Measurements from ENCODE around the gene PPP2R2B. TPM values are rescaled to one million over a fixed set of nuclear protein-coding genes. Genes with fewer than 3 reads are reported as not detected.

Gene PPP2R2B
- total and polyA plus RNA-seq, 2 donors (not counting 3 experiments of a cell fraction or from before 2014, with no cell fraction given): not detected

GRCh38 chr5:146726020-146726419 is 152.5 kb downstream of the PPP2R2B start:
- ChIA-PET POLR2A (no interaction called here), CTCF (no interaction called here)
- no peak for FAIRE-seq

More at GRCh38 chr5:146726020-146726419, 152.5 kb downstream of the PPP2R2B start:
- intact Hi-C loops (cut with micrococcal nuclease): no loop called here
- dilution Hi-C loops (cut with MboI; ENCODE audit: extremely low pct_ligation_motif_present, low sequenced_read_pairs): no loop called here
- Histone ChIP-seq H3K27ac (ENCODE audit: insufficient read depth, low read depth, low read length) (no peak overlapping the region), H3K9me3 (replicated peaks; ENCODE audit: control insufficient read depth, insufficient read depth, low read length) (no peaks in the 10 kb centered on the region), H4K20me1 (replicated peaks; ENCODE audit: control insufficient read depth, extremely low read depth, insufficient read depth, low read length) (no peaks in the 10 kb centered on the region), H3K4me3 (replicated peaks in 1 of 3; ENCODE audit: insufficient read depth in 1 of 3, low read depth in 1 of 3, low read length in 3 of 3) (no peak overlapping the region), H3K4me2 (ENCODE audit: insufficient read depth, low read length) (no peak overlapping the region), H3K4me1 (ENCODE audit: control insufficient read depth, extremely low read depth, insufficient read depth, low read length) (peaks cover 4% of the 10 kb centered on the region), H3K9ac (replicated peaks; ENCODE audit: extremely low read depth, insufficient read depth, low read length) (no peak overlapping the region), H3K9me1 (replicated peaks; ENCODE audit: control insufficient read depth, extremely low read depth, insufficient read depth, low read length) (no peaks in the 10 kb centered on the region), H3K27me3 (ENCODE audit: control insufficient read depth in 2 of 2, insufficient read depth in 2 of 2, low read length in 2 of 2) (peaks cover 0 to 2% of the 10 kb centered on the region in 2 experiments), H2AFZ (ENCODE audit: low read depth, low read length) (no peak overlapping the region), H3K36me3 (ENCODE audit: control insufficient read depth in 2 of 2, extremely low read depth in 1 of 2, insufficient read depth in 2 of 2, low read length in 2 of 2) (no peaks in the 10 kb centered on the region), H3K79me2 (ENCODE audit: control insufficient read depth, insufficient read depth, low read length) (no peaks in the 10 kb centered on the region)
- no peak for DNase-seq (ENCODE audit: low read depth, low spot score)
- BruUV-seq (replicated peaks): no TSS peak
- TF ChIP-seq MAX (IDR thresholded peaks at IDR 0.05; ENCODE audit: insufficient read depth, insufficient read length) (no peak), EZH2 (IDR thresholded peaks at IDR 0.05; ENCODE audit: borderline replicate concordance, low read depth, low read length, severe bottlenecking) (no peak), CTCF (IDR thresholded peaks at IDR 0.05; ENCODE audit: extremely low read depth in 1 of 2, insufficient read depth in 1 of 2, low read depth in 1 of 2, low read length in 2 of 2) (no peak), POLR2AphosphoS5 (IDR thresholded peaks at IDR 0.05; ENCODE audit: insufficient read depth, low read depth, low read length) (no peak), MYC (IDR thresholded peaks at IDR 0.05; ENCODE audit: low read depth, low read length) (no peak), POLR2A (IDR thresholded peaks at IDR 0.05; ENCODE audit: low read depth, low read length) (no peak), JUN (IDR thresholded peaks at IDR 0.05; ENCODE audit: borderline replicate concordance, insufficient read depth, insufficient read length, low read depth) (no peak), FOS (IDR thresholded peaks at IDR 0.05; ENCODE audit: borderline replicate concordance, insufficient read depth, low read length) (no peak), GATA2 (IDR thresholded peaks at IDR 0.05; ENCODE audit: insufficient read depth, insufficient read length, low read depth, low read length) (no peak)
